GM10266 (cell line): ENCODE results near the gene TTC12.

ENCODE experiments used
- DNase-seq: peaks from one replicate; pipeline ENCODE4 v3.0.0; 2012; ENCODE audit errors: extremely low spot score
- CTCF ChIP-seq: IDR thresholded peaks from 2 replicates; pipeline ENCODE4 v1.5.1; 2012; ENCODE audit warnings: mild to moderate bottlenecking, low read depth; ENCODE audit not compliant: control insufficient read depth, insufficient read depth; ENCODE audit errors: missing control alignments

Gene TTC12

GRCh38 chr11:113314065-113314388 is 356 bp upstream of the TTC12 start:
- TF ChIP-seq CTCF = no peak
- DNase-seq = no peak

- TF ChIP-seq CTCF = no peak
- no peak for DNase-seq
Observed at GRCh38 chr11:113315811-113316210, 1.4 kb downstream of the TTC12 start.

GRCh38 chr11:113316256-113316655 is 1.9 kb downstream of the TTC12 start:
- no peak for DNase-seq

GRCh38 chr11:113317339-113317738 is 3.0 kb downstream of the TTC12 start:
- no peak for TF ChIP-seq CTCF
- DNase-seq = no peak

More at GRCh38 chr11:113316256-113316655, 1.9 kb downstream of the TTC12 start:
- TF ChIP-seq CTCF = no peak

GRCh38 chr11:113319085-113319484 is 4.7 kb downstream of the TTC12 start:
- no peak for TF ChIP-seq CTCF

GRCh38 chr11:113322158-113322557 is 7.8 kb downstream of the TTC12 start:
- no peak for TF ChIP-seq CTCF

More at GRCh38 chr11:113319085-113319484, 4.7 kb downstream of the TTC12 start:
- no peak for DNase-seq

GRCh38 chr11:113324250-113324649 is 9.9 kb downstream of the TTC12 start:
- no peak for TF ChIP-seq CTCF
- no peak for DNase-seq

More at GRCh38 chr11:113322158-113322557, 7.8 kb downstream of the TTC12 start:
- DNase-seq = no peak
